H9 (cell line): ENCODE measurements around the gene GSG1L2. TPM values are rescaled to one million over a fixed set of nuclear protein-coding genes. Genes with fewer than 3 reads are reported as not detected.

ENCODE experiments used
- DNase-seq: peaks from one replicate; pipeline ENCODE4 v3.0.0-alpha.2; 2017
- H2AFZ ChIP-seq: one replicate; pipeline ENCODE4 v1.6.1; 2013; ENCODE audit warnings: mild to moderate bottlenecking, low read length, control low read depth, moderate library complexity
- H2AK5ac ChIP-seq: 2 replicates; pipeline ENCODE4 v1.6.1; 2013; ENCODE audit warnings: low read length, control low read depth, mixed read lengths; ENCODE audit not compliant: insufficient read length
- H2BK120ac ChIP-seq: one replicate; pipeline ENCODE4 v1.6.1; 2013; ENCODE audit warnings: low read depth, mild to moderate bottlenecking, low read length, control low read depth, inconsistent platforms; ENCODE audit not compliant: poor library complexity, severe bottlenecking
- H2BK12ac ChIP-seq: 2 replicates; pipeline ENCODE4 v1.6.1; 2013; ENCODE audit warnings: low read length, control low read depth, mixed read lengths, low read depth; ENCODE audit not compliant: insufficient read length
- H2BK15ac ChIP-seq: 2 replicates; pipeline ENCODE4 v1.6.1; 2013; ENCODE audit warnings: low read depth, low read length, control low read depth
- H2BK20ac ChIP-seq: one replicate; pipeline ENCODE4 v1.6.1; 2013; ENCODE audit warnings: low read depth, mild to moderate bottlenecking, low read length, control low read depth, inconsistent platforms; ENCODE audit not compliant: poor library complexity, severe bottlenecking
- H2BK5ac ChIP-seq: 2 replicates; pipeline ENCODE4 v1.6.1; 2013; ENCODE audit warnings: low read length, control low read depth, mixed read lengths; ENCODE audit not compliant: insufficient read length
- H3K14ac ChIP-seq: 2 replicates; pipeline ENCODE4 v1.6.1; 2013; ENCODE audit warnings: low read length, control low read depth; ENCODE audit not compliant: insufficient read depth
- H3K18ac ChIP-seq: 2 replicates; pipeline ENCODE4 v1.6.1; 2013; ENCODE audit warnings: low read depth, mild to moderate bottlenecking, mixed read lengths, low read length, control low read depth; ENCODE audit not compliant: insufficient read length
- H3K23ac ChIP-seq: 2 replicates; pipeline ENCODE4 v1.6.1; 2013; ENCODE audit warnings: low read length, control low read depth, mixed read lengths, low read depth; ENCODE audit not compliant: insufficient read length
- H3K23me2 ChIP-seq: 2 replicates; pipeline ENCODE4 v1.6.1; 2013; ENCODE audit warnings: low read depth, mild to moderate bottlenecking, mixed read lengths, low read length, control low read depth; ENCODE audit not compliant: insufficient read length, poor library complexity, severe bottlenecking
- H3K27ac ChIP-seq: 2 replicates; pipeline ENCODE4 v1.5.1; 2013; ENCODE audit warnings: low read length, control low read depth, mixed read lengths, low read depth; ENCODE audit not compliant: insufficient read length
- H3K27me3 ChIP-seq: 2 replicates; pipeline ENCODE4 v1.6.1; 2013; ENCODE audit warnings: low read length, control low read depth, inconsistent platforms; ENCODE audit not compliant: insufficient read depth
- H3K4ac ChIP-seq: 2 replicates; pipeline ENCODE4 v1.6.1; 2013; ENCODE audit warnings: low read depth, mild to moderate bottlenecking, control low read depth, inconsistent platforms, low read length, moderate library complexity
- H3K4me1 ChIP-seq: 2 replicates; pipeline ENCODE4 v1.6.1; 2013; ENCODE audit warnings: low read length, control low read depth, inconsistent platforms; ENCODE audit not compliant: insufficient read depth
- H3K4me2 ChIP-seq: 2 replicates; pipeline ENCODE4 v1.6.1; 2013; ENCODE audit warnings: low read length, control low read depth, mixed read lengths; ENCODE audit not compliant: insufficient read length, insufficient read depth
- H3K56ac ChIP-seq: 2 replicates; pipeline ENCODE4 v1.6.1; 2013; ENCODE audit warnings: low read depth, mild to moderate bottlenecking, mixed read lengths, low read length, control low read depth; ENCODE audit not compliant: insufficient read length
- H3K79me1 ChIP-seq: 2 replicates; pipeline ENCODE4 v1.6.1; 2013; ENCODE audit warnings: low read depth, mild to moderate bottlenecking, moderate library complexity, low read length, control low read depth, inconsistent platforms; ENCODE audit not compliant: insufficient read depth, poor library complexity, severe bottlenecking
- H3K79me2 ChIP-seq: 2 replicates; pipeline ENCODE4 v1.6.1; 2013; ENCODE audit warnings: low read length, control low read depth, inconsistent platforms; ENCODE audit not compliant: insufficient read depth
- H3K9ac ChIP-seq: 2 replicates; pipeline ENCODE4 v1.6.1; 2013; ENCODE audit warnings: low read length, control low read depth, mixed read lengths; ENCODE audit not compliant: insufficient read length; ENCODE audit errors: extremely low read depth
- H3K9me3 ChIP-seq: one replicate; pipeline ENCODE4 v1.6.1; 2013; ENCODE audit warnings: low read depth, low read length, inconsistent platforms; ENCODE audit not compliant: control insufficient read depth
- H3T11ph ChIP-seq: one replicate; pipeline ENCODE4 v1.6.1; 2013; ENCODE audit warnings: mild to moderate bottlenecking, low read length, control low read depth, inconsistent platforms
- H4K20me1 ChIP-seq: one replicate; pipeline ENCODE4 v1.6.1; 2013; ENCODE audit not compliant: control insufficient read depth, insufficient read length, insufficient read depth
- H4K5ac ChIP-seq: 2 replicates; pipeline ENCODE4 v1.6.1; 2013; ENCODE audit warnings: low read depth, mild to moderate bottlenecking, mixed read lengths, low read length, control low read depth; ENCODE audit not compliant: insufficient read length
- H4K8ac ChIP-seq: replicated peaks from 2 replicates; pipeline ENCODE4 v1.6.1; 2013; ENCODE audit warnings: low read length, control low read depth, mixed read lengths, low read depth; ENCODE audit not compliant: insufficient read length
- H4K91ac ChIP-seq: 2 replicates; pipeline ENCODE4 v1.6.1; 2013; ENCODE audit warnings: low read depth, mild to moderate bottlenecking, moderate library complexity, mixed read lengths, low read length, control low read depth; ENCODE audit not compliant: insufficient read length
- H3K27ac Mint-ChIP-seq, 3 experiments: 2 replicates in 2 of 3; 3 replicates in 1 of 3; pipeline ENCODE4 v1.8.0; 2020 to 2021; ENCODE audit warnings: mixed read lengths in 3 of 3, mild to moderate bottlenecking in 1 of 3, moderate library complexity in 1 of 3
- H3K27me3 Mint-ChIP-seq: 2 replicates; pipeline ENCODE4 v1.8.0; 2021; ENCODE audit warnings: low read depth, mild to moderate bottlenecking, moderate library complexity, mixed read lengths
- H3K36me3 Mint-ChIP-seq, 3 experiments: 2 replicates in 2 of 3; 3 replicates in 1 of 3; pipeline ENCODE4 v1.8.0; 2020 to 2021; ENCODE audit warnings: low read depth in 3 of 3, mixed read lengths in 3 of 3; ENCODE audit not compliant: insufficient read depth in 1 of 3
- H3K4me1 Mint-ChIP-seq, 2 experiments: 2 replicates each; pipeline ENCODE4 v1.8.0; 2020; ENCODE audit warnings: mixed read lengths in 2 of 2
- H3K4me3 Mint-ChIP-seq, 2 experiments: 2 replicates in 1 of 2; 3 replicates in 1 of 2; pipeline ENCODE4 v1.8.0; 2020 to 2021; ENCODE audit warnings: mild to moderate bottlenecking in 2 of 2, mixed read lengths in 2 of 2, moderate library complexity in 1 of 2
- H3K9me3 Mint-ChIP-seq, 2 experiments: 2 replicates in 1 of 2; 3 replicates in 1 of 2; pipeline ENCODE4 v1.8.0; 2020; ENCODE audit warnings: mild to moderate bottlenecking in 2 of 2, mixed read lengths in 2 of 2, moderate library complexity in 1 of 2
- CTCF ChIP-seq: fragments of 200-600 bp; sonication (generic); conservative IDR thresholded peaks from 3 replicates; pipeline ENCODE4 v1.8.0; 2021; ENCODE audit warnings: antibody characterized with exemption, mild to moderate bottlenecking
- WGBS: extraction: QIAGEN DNeasy Blood & Tissue Kit; methylation state at CpG from one replicate; pipeline ENCODE4 v1.1.7; 2013; ENCODE audit warnings: missing lambda C conversion rate, low lambda C conversion rate, mixed read lengths; ENCODE audit not compliant: insufficient read length; ENCODE audit errors: extremely low coverage; 5-methylcytosine and 5-hydroxymethylcytosine counted together
- total RNA-seq: library from RNA; stranded (reverse); gene quantifications from 2 replicates; pipeline ENCODE4 v1.2.1, GENCODE V29; 2021

The GSG1L2 gene
- total RNA-seq, 1 experiment from 2014 or later = not detected

- H4K8ac ChIP-seq = no peak overlapping the region
- H3K9ac ChIP-seq = no peak overlapping the region
- no peak overlapping the region for H3K56ac ChIP-seq
- Mint-ChIP-seq H3K36me3 (no peaks in the 10 kb centered on the region; a peak in 1 of 7 replicates), H3K4me3 (no peak overlapping the region), H3K4me1 (no peaks in the 10 kb centered on the region), H3K27me3 (peaks cover 9% of the 10 kb centered on the region), H3K27ac (no peak overlapping the region; a peak in 1 of 7 replicates), H3K9me3 (peaks cover 8 to 25% of the 10 kb centered on the region in 2 experiments; a peak in 4 of 5 replicates)
- no peak overlapping the region for H3K14ac ChIP-seq
- H2AK5ac ChIP-seq = no peak overlapping the region
- H2AFZ ChIP-seq = no peak overlapping the region
- H4K91ac ChIP-seq = no peak overlapping the region
- H2BK5ac ChIP-seq = no peak overlapping the region
- H3K27ac ChIP-seq = no peak overlapping the region
- H3K23me2 ChIP-seq = no peaks in the 10 kb centered on the region
- H3K4me2 ChIP-seq = no peak overlapping the region
- H3K27me3 ChIP-seq = no peaks in the 10 kb centered on the region
- no CpG with 5 or more reads among the region's 1 CpG for WGBS
- DNase-seq = no peak
- no peaks in the 10 kb centered on the region for H4K20me1 ChIP-seq
- TF ChIP-seq CTCF = no peak
- no peak overlapping the region for H3K18ac ChIP-seq
- H3K79me2 ChIP-seq = no peaks in the 10 kb centered on the region
- no peak overlapping the region for H3T11ph ChIP-seq
- no peak overlapping the region for H3K4ac ChIP-seq
- no peaks in the 10 kb centered on the region for H3K4me1 ChIP-seq
- H4K5ac ChIP-seq = no peak overlapping the region
- H2BK120ac ChIP-seq = no peak overlapping the region
- no peak overlapping the region for H3K23ac ChIP-seq
- no peak overlapping the region for H2BK20ac ChIP-seq
- H3K9me3 ChIP-seq = no peaks in the 10 kb centered on the region
- no peak overlapping the region for H2BK12ac ChIP-seq
- no peak overlapping the region for H2BK15ac ChIP-seq
- no peaks in the 10 kb centered on the region for H3K79me1 ChIP-seq
Measured at GRCh38 chr17:9862220-9862619, 40.3 kb upstream of the GSG1L2 start.
